ENCODE results near the gene DLL3. TPM values are rescaled to one million over a fixed set of nuclear protein-coding genes. Genes with fewer than 3 reads are reported as not detected.

DLL3 gene
- total and polyA plus RNA-seq, 12 donors = not detected

DNA sequence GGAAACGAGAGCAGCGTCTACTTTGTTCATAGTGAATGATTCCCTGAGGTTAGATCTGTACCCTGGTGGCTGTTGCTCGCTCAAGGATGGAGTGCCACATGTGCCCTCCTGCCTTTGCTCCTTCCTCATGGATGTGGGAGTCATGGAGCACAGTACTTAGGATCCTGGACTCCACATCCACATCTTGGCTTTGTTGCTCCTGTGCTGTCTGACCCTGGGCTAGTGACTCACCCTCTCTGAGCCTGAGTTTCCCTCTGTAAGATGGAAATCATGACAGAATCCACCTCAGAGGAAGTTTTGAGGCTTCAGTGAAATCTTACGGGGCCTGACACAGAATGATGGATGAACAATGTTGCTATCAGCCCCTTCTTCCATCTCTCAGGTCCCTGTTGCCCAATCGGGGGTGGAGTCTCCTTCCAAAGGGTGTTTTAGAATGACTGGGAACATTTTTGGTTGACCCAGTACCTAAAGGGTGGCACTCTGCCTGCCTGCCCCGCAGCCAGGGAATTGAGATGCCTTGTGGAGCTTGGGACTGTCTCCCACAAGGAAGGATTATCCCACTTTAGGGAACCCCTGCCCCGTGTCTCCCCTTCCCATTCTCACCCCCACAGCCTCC is 27.9 kb upstream of the DLL3 start:
- Histone ChIP-seq H3K9me3 (no peaks in the 10 kb centered on the region), H3K27me3 (no peaks in the 10 kb centered on the region), H3K36me3 (peaks cover 0 to 100% (median 94%) of the 10 kb centered on the region in 9 donors), H3K4me1 (peaks cover 0 to 4% (median 0%) of the 10 kb centered on the region in 9 donors), H3K4me3 (no peak overlapping the region), H3K27ac (no peak overlapping the region)
- DNase-seq = no peak
- ATAC-seq = no peak
- intact Hi-C loops (cut with DNase I) = loop anchor here in 7 of 10 donors (5.0 to 10.0 kb wide), 3 partner anchors 61 to 1066 kb away; partner anchors contain the start of genes EID2B (in 6 of the 7) and FAM98C (in 1 of the 7)
- 84 to 92% methylated on average over 7 of the region's 7 CpGs for WGBS, 2 donors
- TF ChIP-seq, protein P1, sequence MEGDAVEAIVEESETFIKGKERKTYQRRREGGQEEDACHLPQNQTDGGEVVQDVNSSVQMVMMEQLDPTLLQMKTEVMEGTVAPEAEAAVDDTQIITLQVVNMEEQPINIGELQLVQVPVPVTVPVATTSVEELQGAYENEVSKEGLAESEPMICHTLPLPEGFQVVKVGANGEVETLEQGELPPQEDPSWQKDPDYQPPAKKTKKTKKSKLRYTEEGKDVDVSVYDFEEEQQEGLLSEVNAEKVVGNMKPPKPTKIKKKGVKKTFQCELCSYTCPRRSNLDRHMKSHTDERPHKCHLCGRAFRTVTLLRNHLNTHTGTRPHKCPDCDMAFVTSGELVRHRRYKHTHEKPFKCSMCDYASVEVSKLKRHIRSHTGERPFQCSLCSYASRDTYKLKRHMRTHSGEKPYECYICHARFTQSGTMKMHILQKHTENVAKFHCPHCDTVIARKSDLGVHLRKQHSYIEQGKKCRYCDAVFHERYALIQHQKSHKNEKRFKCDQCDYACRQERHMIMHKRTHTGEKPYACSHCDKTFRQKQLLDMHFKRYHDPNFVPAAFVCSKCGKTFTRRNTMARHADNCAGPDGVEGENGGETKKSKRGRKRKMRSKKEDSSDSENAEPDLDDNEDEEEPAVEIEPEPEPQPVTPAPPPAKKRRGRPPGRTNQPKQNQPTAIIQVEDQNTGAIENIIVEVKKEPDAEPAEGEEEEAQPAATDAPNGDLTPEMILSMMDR (IDR thresholded peaks at IDR 0.05) = no peak

DNA sequence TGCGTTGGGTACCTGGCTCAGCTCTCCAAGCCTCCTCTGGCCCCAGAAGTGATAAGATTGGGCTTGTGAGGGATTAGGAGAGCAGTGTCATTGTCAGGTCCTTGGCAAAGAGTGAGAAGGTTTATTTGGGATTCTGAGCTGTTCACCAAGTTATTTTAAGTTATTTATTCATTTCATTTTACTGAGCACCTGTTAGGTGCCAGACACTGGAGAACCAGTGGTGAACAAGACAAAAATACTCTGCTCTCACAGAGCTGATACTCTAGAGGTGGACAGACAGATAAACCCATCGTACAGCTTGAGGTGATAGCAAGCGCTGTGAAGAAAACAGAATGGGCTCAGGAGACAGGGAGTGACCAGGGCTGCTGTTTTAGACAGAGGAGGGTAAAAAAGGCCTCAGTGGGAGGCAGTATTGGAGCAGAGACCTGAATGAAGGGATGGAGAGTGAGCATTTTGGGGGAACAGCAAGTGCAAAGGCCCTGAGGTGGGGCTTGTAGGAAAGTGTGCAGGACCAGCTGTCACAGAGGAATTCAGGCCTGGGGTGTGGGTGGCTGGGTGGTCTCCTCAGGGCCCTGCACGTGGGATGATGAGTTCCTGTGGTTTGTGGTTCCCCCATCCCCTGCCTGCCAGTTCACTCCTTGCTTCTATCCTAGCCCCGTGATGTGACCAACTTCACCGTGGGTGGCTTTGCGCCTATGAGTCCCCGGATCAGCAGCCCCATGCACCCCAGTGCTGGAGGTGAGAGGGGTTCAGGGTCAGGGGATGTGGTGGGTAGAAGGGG is 26.8 kb upstream of the DLL3 start:
- Histone ChIP-seq H3K4me3 (no peak overlapping the region), H3K36me3 (peaks cover 0 to 99% (median 88%) of the 10 kb centered on the region in 9 donors), H3K4me1 (peaks cover 0 to 7% (median 0%) of the 10 kb centered on the region in 9 donors), H3K9me3 (no peaks in the 10 kb centered on the region), H3K27ac (no peak overlapping the region), H3K27me3 (no peaks in the 10 kb centered on the region)
- WGBS, 2 donors = 87 to 91% methylated on average over 8 of the region's 8 CpGs
- ATAC-seq = no peak
- TF ChIP-seq, protein P1 (IDR thresholded peaks at IDR 0.05) = no peak
- intact Hi-C loops (cut with DNase I) = loop anchor here in 7 of 10 donors (5.0 to 10.0 kb wide), 3 partner anchors 60 to 1067 kb away; partner anchors contain the start of genes EID2B (in 6 of the 7) and FAM98C (in 1 of the 7)
- DNase-seq = no peak

DNA sequence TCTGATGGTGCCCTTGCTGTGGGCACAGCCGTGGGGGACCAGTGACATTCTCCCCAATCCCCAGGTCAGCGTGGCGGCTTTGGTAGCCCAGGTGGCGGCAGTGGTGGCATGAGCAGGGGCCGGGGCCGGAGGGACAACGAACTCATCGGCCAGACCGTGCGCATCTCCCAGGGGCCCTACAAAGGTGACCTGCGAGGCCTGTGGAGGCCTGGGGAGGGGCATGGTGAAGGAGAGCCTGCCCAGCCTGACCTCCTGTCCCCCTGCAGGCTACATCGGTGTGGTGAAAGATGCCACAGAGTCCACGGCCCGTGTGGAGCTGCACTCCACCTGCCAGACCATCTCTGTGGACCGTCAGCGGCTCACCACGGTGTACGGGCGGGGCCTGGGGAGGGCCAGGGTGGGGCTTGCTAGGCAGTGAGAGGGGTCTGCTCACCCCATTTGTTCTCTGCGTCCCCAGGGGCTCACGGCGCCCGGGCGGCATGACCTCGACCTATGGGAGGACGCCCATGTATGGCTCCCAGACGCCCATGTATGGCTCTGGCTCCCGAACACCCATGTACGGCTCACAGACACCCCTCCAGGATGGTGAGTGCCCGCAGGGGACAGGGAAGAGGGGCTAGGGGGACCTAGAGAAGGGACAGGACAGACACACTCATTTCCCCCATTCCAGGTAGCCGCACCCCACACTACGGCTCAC is 25.9 kb upstream of the DLL3 start:
- H3K27ac ChIP-seq = no peak overlapping the region
- no peaks in the 10 kb centered on the region for H3K9me3 ChIP-seq
- intact Hi-C loops (cut with DNase I) = loop anchor here in 7 of 10 donors (5.0 to 10.0 kb wide), 3 partner anchors 59 to 1068 kb away; partner anchors contain the start of genes EID2B (in 6 of the 7) and FAM98C (in 1 of the 7)
- 90 to 93% methylated on average over 32 of the region's 32 CpGs for WGBS, 2 donors
- no peak overlapping the region for H3K4me3 ChIP-seq
- H3K4me1 ChIP-seq = peaks cover 0 to 7% (median 0%) of the 10 kb centered on the region in 9 donors
- TF ChIP-seq, protein P1 (IDR thresholded peaks at IDR 0.05) = no peak
- ATAC-seq (peak in 2 of 8 donors; percentile 5 to 31), DNase-seq (no peak)
- no peaks in the 10 kb centered on the region for H3K27me3 ChIP-seq
- H3K36me3 ChIP-seq = peaks cover 0 to 94% (median 81%) of the 10 kb centered on the region in 9 donors

Measured in heart right ventricle (tissue), 16 donors.